ENCODE measurements around the gene PAWR.
A peak's percentile ranks its signal among the peaks of the same experiment; 100 is the strongest.

The PAWR gene

GRCh38 chr12:79689477-79690141 lies 1.2 kb downstream of the PAWR start:
- Histone ChIP-seq H2AK5ac (ENCODE audit: low read depth, low read length) (peak overlapping the region; percentile 91), H3K4ac (ENCODE audit: low read length) (no peak overlapping the region), H3K23ac (ENCODE audit: low read depth, low read length, poor library complexity) (peak overlapping the region; percentile 94), H2BK120ac (ENCODE audit: low read depth, low read length) (no peak overlapping the region), H3K14ac (ENCODE audit: low read length) (peak overlapping the region; percentile 78), H2AFZ (ENCODE audit: low read length) (peak overlapping the region; percentile 99), H3K4me3 (ENCODE audit: low read length in 2 of 2) (peak overlapping the region; percentile 88 to 99), H3K9me3 (replicated peaks in 1 of 2; ENCODE audit: control insufficient read depth in 2 of 2, insufficient read depth in 1 of 2, low read depth in 1 of 2, low read length in 2 of 2) (no peaks in the 10 kb centered on the region), H3K18ac (ENCODE audit: low read length) (peak overlapping the region; percentile 96), H2BK5ac (ENCODE audit: low read length) (peak overlapping the region; percentile 88), H2BK15ac (ENCODE audit: low read length) (peak overlapping the region; percentile 98), H2BK12ac (ENCODE audit: low read length) (no peak overlapping the region), H3K9ac (ENCODE audit: low read depth, low read length, poor library complexity) (peak overlapping the region; percentile 93), H3K36me3 (replicated peaks in 1 of 2; ENCODE audit: control insufficient read depth in 2 of 2, insufficient read depth in 2 of 2, low read length in 2 of 2) (no peaks in the 10 kb centered on the region), H3K27me3 (ENCODE audit: control insufficient read depth in 3 of 3, insufficient read depth in 3 of 3, low read depth in 1 of 3, low read length in 3 of 3) (no peaks in the 10 kb centered on the region), H4K8ac (ENCODE audit: low read depth, low read length) (no peak overlapping the region), H4K91ac (ENCODE audit: low read depth, low read length, poor library complexity) (no peak overlapping the region), H3K79me1 (ENCODE audit: low read depth, low read length) (peaks cover 4% of the 10 kb centered on the region), H3K27ac (replicated peaks; ENCODE audit: low read length) (peak overlapping the region; percentile 98), H3K4me2 (ENCODE audit: insufficient read depth, low read length, poor library complexity, severe bottlenecking) (peak overlapping the region; percentile 79), H3K4me1 (ENCODE audit: control insufficient read depth in 2 of 2, insufficient read depth in 1 of 2, low read depth in 1 of 2, low read length in 2 of 2) (peaks cover 0 to 2% of the 10 kb centered on the region in 2 donors)
- no CpG with 5 or more reads among the region's 66 CpGs for WGBS, 2 donors (ENCODE audit: extremely low coverage in 2 of 2, insufficient read length in 2 of 2, insufficient replicate concordance in 1 of 2)
- peak; percentile 42 for DNase-seq (ENCODE audit: low spot score)

- Histone ChIP-seq H3K4me1 (ENCODE audit: control insufficient read depth in 2 of 2, insufficient read depth in 1 of 2, low read depth in 1 of 2, low read length in 2 of 2) (peaks cover 0 to 2% of the 10 kb centered on the region in 2 donors), H2AK5ac (ENCODE audit: low read depth, low read length) (peak overlapping the region; percentile 91)
- no peak for DNase-seq (ENCODE audit: low spot score)
Measured at GRCh38 chr12:79689061-79689476, 1.7 kb downstream of the PAWR start.

GRCh38 chr12:79688376-79689060 lies 2.2 kb downstream of the PAWR start:
- peaks cover 0 to 2% of the 10 kb centered on the region in 2 donors for H3K4me1 ChIP-seq (ENCODE audit: control insufficient read depth in 2 of 2, insufficient read depth in 1 of 2, low read depth in 1 of 2, low read length in 2 of 2)
- H2AFZ ChIP-seq (ENCODE audit: low read length), result peak overlapping the region; percentile 99
- WGBS, 2 donors (ENCODE audit: extremely low coverage in 2 of 2, insufficient read length in 2 of 2, insufficient replicate concordance in 1 of 2), result no CpG with 5 or more reads among the region's 6 CpGs
- no peak overlapping the region for H4K8ac ChIP-seq (ENCODE audit: low read depth, low read length)
- no peaks in the 10 kb centered on the region for H3K27me3 ChIP-seq (ENCODE audit: control insufficient read depth in 3 of 3, insufficient read depth in 3 of 3, low read depth in 1 of 3, low read length in 3 of 3)
- no peak for DNase-seq (ENCODE audit: low spot score)
- no peak overlapping the region for H2BK5ac ChIP-seq (ENCODE audit: low read length)
- H3K23ac ChIP-seq (ENCODE audit: low read depth, low read length, poor library complexity), result no peak overlapping the region
- no peak overlapping the region for H3K14ac ChIP-seq (ENCODE audit: low read length)
- no peak overlapping the region for H2BK120ac ChIP-seq (ENCODE audit: low read depth, low read length)
- H2BK12ac ChIP-seq (ENCODE audit: low read length), result no peak overlapping the region
- peak overlapping the region; percentile 46 for H3K4me2 ChIP-seq (ENCODE audit: insufficient read depth, low read length, poor library complexity, severe bottlenecking)
- H3K27ac ChIP-seq (replicated peaks; ENCODE audit: low read length), result no peak overlapping the region
- H3K9ac ChIP-seq (ENCODE audit: low read depth, low read length, poor library complexity), result no peak overlapping the region
- H3K9me3 ChIP-seq (replicated peaks in 1 of 2; ENCODE audit: control insufficient read depth in 2 of 2, insufficient read depth in 1 of 2, low read depth in 1 of 2, low read length in 2 of 2), result no peaks in the 10 kb centered on the region
- H3K79me1 ChIP-seq (ENCODE audit: low read depth, low read length), result peaks cover 4% of the 10 kb centered on the region
- peak overlapping the region; percentile 75 to 88 for H3K4me3 ChIP-seq (ENCODE audit: low read length in 2 of 2)
- H2BK15ac ChIP-seq (ENCODE audit: low read length), result no peak overlapping the region
- H3K4ac ChIP-seq (ENCODE audit: low read length), result no peak overlapping the region
- H3K36me3 ChIP-seq (replicated peaks in 1 of 2; ENCODE audit: control insufficient read depth in 2 of 2, insufficient read depth in 2 of 2, low read length in 2 of 2), result no peaks in the 10 kb centered on the region
- no peak overlapping the region for H4K91ac ChIP-seq (ENCODE audit: low read depth, low read length, poor library complexity)
- no peak overlapping the region for H3K18ac ChIP-seq (ENCODE audit: low read length)
- no peak overlapping the region for H2AK5ac ChIP-seq (ENCODE audit: low read depth, low read length)

More at GRCh38 chr12:79689061-79689476, 1.7 kb downstream of the PAWR start:
- Histone ChIP-seq H4K91ac (ENCODE audit: low read depth, low read length, poor library complexity) (no peak overlapping the region), H3K23ac (ENCODE audit: low read depth, low read length, poor library complexity) (no peak overlapping the region), H3K4me2 (ENCODE audit: insufficient read depth, low read length, poor library complexity, severe bottlenecking) (peak overlapping the region; percentile 79), H3K27ac (replicated peaks; ENCODE audit: low read length) (peak overlapping the region; percentile 98), H3K18ac (ENCODE audit: low read length) (no peak overlapping the region), H4K8ac (ENCODE audit: low read depth, low read length) (no peak overlapping the region), H3K14ac (ENCODE audit: low read length) (no peak overlapping the region), H3K4me3 (ENCODE audit: low read length in 2 of 2) (peak overlapping the region; percentile 88 to 99), H2BK120ac (ENCODE audit: low read depth, low read length) (no peak overlapping the region), H2AFZ (ENCODE audit: low read length) (peak overlapping the region; percentile 99), H3K9ac (ENCODE audit: low read depth, low read length, poor library complexity) (peak overlapping the region; percentile 72), H2BK15ac (ENCODE audit: low read length) (no peak overlapping the region), H3K27me3 (ENCODE audit: control insufficient read depth in 3 of 3, insufficient read depth in 3 of 3, low read depth in 1 of 3, low read length in 3 of 3) (no peaks in the 10 kb centered on the region), H3K4ac (ENCODE audit: low read length) (no peak overlapping the region), H3K36me3 (replicated peaks in 1 of 2; ENCODE audit: control insufficient read depth in 2 of 2, insufficient read depth in 2 of 2, low read length in 2 of 2) (no peaks in the 10 kb centered on the region), H3K9me3 (replicated peaks in 1 of 2; ENCODE audit: control insufficient read depth in 2 of 2, insufficient read depth in 1 of 2, low read depth in 1 of 2, low read length in 2 of 2) (no peaks in the 10 kb centered on the region), H2BK12ac (ENCODE audit: low read length) (no peak overlapping the region), H2BK5ac (ENCODE audit: low read length) (peak overlapping the region; percentile 88), H3K79me1 (ENCODE audit: low read depth, low read length) (peaks cover 4% of the 10 kb centered on the region)
- WGBS, 2 donors (ENCODE audit: extremely low coverage in 2 of 2, insufficient read length in 2 of 2, insufficient replicate concordance in 1 of 2), result no CpG with 5 or more reads among the region's 6 CpGs

DNA sequence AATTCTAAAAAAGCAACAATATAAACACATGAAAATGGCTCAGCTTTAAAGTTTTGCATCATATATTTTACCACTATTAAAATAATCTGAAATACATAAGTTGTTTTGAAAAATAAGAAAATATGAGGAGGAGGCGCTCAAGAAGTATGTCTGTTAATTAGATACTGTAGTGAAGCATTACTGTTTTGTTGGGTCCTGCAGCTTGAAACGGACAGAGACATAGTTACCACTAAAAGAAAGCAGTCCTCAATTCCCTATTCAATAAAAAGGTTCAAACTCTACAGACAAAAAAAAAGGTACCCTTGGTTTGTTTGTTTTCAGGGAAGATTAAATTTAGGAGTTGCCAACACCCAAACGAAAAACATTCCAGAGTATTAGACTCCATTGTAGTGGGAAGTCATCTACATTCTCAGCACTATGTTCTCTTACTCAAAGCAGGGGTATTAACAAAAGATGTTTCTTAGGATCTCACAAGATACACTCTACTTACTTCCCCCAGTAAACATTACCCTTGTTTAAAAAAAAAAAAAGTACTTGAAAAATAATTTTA lies 3.0 kb downstream of the PAWR start:
- peak overlapping the region in 1 of 2 donors; percentile 88 for H3K4me3 ChIP-seq (ENCODE audit: low read length in 2 of 2)
- H2BK15ac ChIP-seq (ENCODE audit: low read length), result no peak overlapping the region
- no peak overlapping the region for H3K23ac ChIP-seq (ENCODE audit: low read depth, low read length, poor library complexity)
- no CpG with 5 or more reads among the region's 3 CpGs for WGBS, 2 donors (ENCODE audit: extremely low coverage in 2 of 2, insufficient read length in 2 of 2, insufficient replicate concordance in 1 of 2)
- H3K9me3 ChIP-seq (replicated peaks in 1 of 2; ENCODE audit: control insufficient read depth in 2 of 2, insufficient read depth in 1 of 2, low read depth in 1 of 2, low read length in 2 of 2), result no peaks in the 10 kb centered on the region
- H3K18ac ChIP-seq (ENCODE audit: low read length), result no peak overlapping the region
- H2BK5ac ChIP-seq (ENCODE audit: low read length), result no peak overlapping the region
- no peak overlapping the region for H2AK5ac ChIP-seq (ENCODE audit: low read depth, low read length)
- DNase-seq (ENCODE audit: low spot score), result peak; percentile 23
- peaks cover 0 to 2% of the 10 kb centered on the region in 2 donors for H3K4me1 ChIP-seq (ENCODE audit: control insufficient read depth in 2 of 2, insufficient read depth in 1 of 2, low read depth in 1 of 2, low read length in 2 of 2)
- H2BK120ac ChIP-seq (ENCODE audit: low read depth, low read length), result no peak overlapping the region
- H3K9ac ChIP-seq (ENCODE audit: low read depth, low read length, poor library complexity), result no peak overlapping the region
- H3K27me3 ChIP-seq (ENCODE audit: control insufficient read depth in 3 of 3, insufficient read depth in 3 of 3, low read depth in 1 of 3, low read length in 3 of 3), result no peaks in the 10 kb centered on the region
- H3K36me3 ChIP-seq (replicated peaks in 1 of 2; ENCODE audit: control insufficient read depth in 2 of 2, insufficient read depth in 2 of 2, low read length in 2 of 2), result no peaks in the 10 kb centered on the region
- no peak overlapping the region for H4K91ac ChIP-seq (ENCODE audit: low read depth, low read length, poor library complexity)
- H3K79me1 ChIP-seq (ENCODE audit: low read depth, low read length), result peaks cover 4% of the 10 kb centered on the region
- no peak overlapping the region for H4K8ac ChIP-seq (ENCODE audit: low read depth, low read length)
- H3K14ac ChIP-seq (ENCODE audit: low read length), result no peak overlapping the region
- no peak overlapping the region for H2BK12ac ChIP-seq (ENCODE audit: low read length)
- no peak overlapping the region for H3K27ac ChIP-seq (replicated peaks; ENCODE audit: low read length)
- H2AFZ ChIP-seq (ENCODE audit: low read length), result no peak overlapping the region
- no peak overlapping the region for H3K4ac ChIP-seq (ENCODE audit: low read length)
- H3K4me2 ChIP-seq (ENCODE audit: insufficient read depth, low read length, poor library complexity, severe bottlenecking), result peak overlapping the region; percentile 25
